Thyroid gland (tissue), 4 donors: ENCODE measurements around the gene HSD11B2. TPM values are rescaled to one million over a fixed set of nuclear protein-coding genes. Genes with fewer than 3 reads are reported as not detected.

ENCODE experiments used
- DNase-seq, 2 donors: peaks; one replicate each; pipeline ENCODE4 v3.0.0-alpha.2; 2019
- H3K27ac ChIP-seq, 3 donors: fragments of 200-600 bp; sonication (generic); 1 replicate in 2 of 3; 2 replicates in 1 of 3; pipeline ENCODE4 v1.5.1; 2016 to 2019; ENCODE audit warnings: mild to moderate bottlenecking in 1 of 3, moderate library complexity in 1 of 3
- H3K27me3 ChIP-seq: fragments of 200-600 bp; sonication (generic); one replicate; pipeline ENCODE4 v1.5.1; 2019
- H3K36me3 ChIP-seq, 2 donors: fragments of 200-600 bp; sonication (generic); one replicate each; pipeline ENCODE4 v1.5.1; 2016 to 2019
- H3K4me1 ChIP-seq, 2 donors: fragments of 200-600 bp; sonication (generic); one replicate each; pipeline ENCODE4 v1.5.1; 2017 to 2019
- H3K4me3 ChIP-seq, 3 donors: fragments of 200-600 bp; sonication (generic); replicated peaks in 1 of 3; 1 replicate in 2 of 3; 2 replicates in 1 of 3; pipeline ENCODE4 v1.5.1; 2016; ENCODE audit warnings: mild to moderate bottlenecking in 1 of 3
- H3K9me3 ChIP-seq: fragments of 200-600 bp; sonication (generic); one replicate; pipeline ENCODE4 v1.5.1; 2017
- POLR2A ChIP-seq, 2 donors: fragments of 450-650 bp; IDR thresholded peaks; one replicate each; pipeline ENCODE4 v1.6.1; 2017; ENCODE audit warnings: antibody characterized with exemption in 2 of 2, mild to moderate bottlenecking in 2 of 2, moderate library complexity in 1 of 2
- WGBS, 2 donors: methylation state at CpG; one replicate each; pipeline ENCODE4 v1.1.5; 2017; 5-methylcytosine and 5-hydroxymethylcytosine counted together
- intact Hi-C: fragments of 100-400 bp; cut with DNase I; formaldehyde crosslinking; loops from one replicate; pipeline ENCODE4 v1.15.1; 2023
- total RNA-seq, 4 donors: library from RNA; depleted of rRNA; stranded (reverse); fragments of >200 nt; gene quantifications; one replicate each; pipeline ENCODE4 v1.2.3, GENCODE V29; 2016
- TF ChIP-seq, protein P1 (sequence below), 6 experiments: fragments of 200-600 bp in 3 of 6; fragments of 450-650 bp in 3 of 6; sonication (generic) in 3 of 6; IDR thresholded peaks; one replicate each; pipeline ENCODE4 v1.5.1; 2016 to 2019; ENCODE audit warnings: antibody characterized with exemption in 6 of 6, mild to moderate bottlenecking in 2 of 6, inconsistent platforms in 1 of 6, moderate library complexity in 1 of 6

HSD11B2 gene
- total RNA-seq, 4 donors from 2014 or later, result 4.6 to 11.9 (median 9.0) TPM

DNA sequence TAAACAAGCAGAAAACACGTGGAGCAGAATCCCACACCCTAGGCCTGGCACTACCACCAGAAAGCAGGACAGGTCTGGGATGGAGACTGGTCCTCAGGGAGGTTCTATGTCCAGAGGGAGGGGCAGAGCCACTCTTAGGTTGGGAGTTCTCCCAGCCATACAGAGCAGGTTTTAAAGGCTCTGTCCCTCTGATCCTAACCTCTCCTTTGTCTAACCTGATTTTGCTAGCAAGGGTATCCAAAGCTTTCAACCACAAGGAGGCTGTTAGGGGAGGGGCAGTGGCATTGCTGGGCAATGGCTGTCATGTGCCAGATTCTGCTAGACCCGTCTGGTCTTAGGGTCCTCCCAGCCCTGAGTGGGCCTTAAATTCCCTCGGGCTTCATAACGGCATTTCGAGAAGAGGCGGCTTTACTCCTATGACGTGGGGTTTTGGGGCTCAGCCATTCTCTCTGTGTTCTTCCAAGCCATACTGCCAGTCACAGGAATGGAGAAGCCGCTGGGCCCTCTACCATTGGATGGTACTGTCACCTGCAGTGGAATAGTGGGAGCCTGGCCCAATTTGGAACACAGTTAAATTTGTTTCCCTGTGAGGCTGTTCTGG is 43.3 kb upstream of the HSD11B2 start:
- no peak for TF ChIP-seq POLR2A (IDR thresholded peaks at IDR 0.05)
- TF ChIP-seq, protein P1, sequence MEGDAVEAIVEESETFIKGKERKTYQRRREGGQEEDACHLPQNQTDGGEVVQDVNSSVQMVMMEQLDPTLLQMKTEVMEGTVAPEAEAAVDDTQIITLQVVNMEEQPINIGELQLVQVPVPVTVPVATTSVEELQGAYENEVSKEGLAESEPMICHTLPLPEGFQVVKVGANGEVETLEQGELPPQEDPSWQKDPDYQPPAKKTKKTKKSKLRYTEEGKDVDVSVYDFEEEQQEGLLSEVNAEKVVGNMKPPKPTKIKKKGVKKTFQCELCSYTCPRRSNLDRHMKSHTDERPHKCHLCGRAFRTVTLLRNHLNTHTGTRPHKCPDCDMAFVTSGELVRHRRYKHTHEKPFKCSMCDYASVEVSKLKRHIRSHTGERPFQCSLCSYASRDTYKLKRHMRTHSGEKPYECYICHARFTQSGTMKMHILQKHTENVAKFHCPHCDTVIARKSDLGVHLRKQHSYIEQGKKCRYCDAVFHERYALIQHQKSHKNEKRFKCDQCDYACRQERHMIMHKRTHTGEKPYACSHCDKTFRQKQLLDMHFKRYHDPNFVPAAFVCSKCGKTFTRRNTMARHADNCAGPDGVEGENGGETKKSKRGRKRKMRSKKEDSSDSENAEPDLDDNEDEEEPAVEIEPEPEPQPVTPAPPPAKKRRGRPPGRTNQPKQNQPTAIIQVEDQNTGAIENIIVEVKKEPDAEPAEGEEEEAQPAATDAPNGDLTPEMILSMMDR (IDR thresholded peaks at IDR 0.05), result no peak
- Histone ChIP-seq H3K4me1 (peaks cover 0 to 10% of the 10 kb centered on the region in 2 donors), H3K27me3 (no peaks in the 10 kb centered on the region), H3K4me3 (no peak overlapping the region), H3K27ac (no peak overlapping the region), H3K9me3 (no peaks in the 10 kb centered on the region), H3K36me3 (no peaks in the 10 kb centered on the region)
- WGBS, 2 donors, result 89 to 95% methylated on average over 5 to 8 of the region's 8 CpGs
- no peak for DNase-seq
- intact Hi-C loops, result no loop called here

DNA sequence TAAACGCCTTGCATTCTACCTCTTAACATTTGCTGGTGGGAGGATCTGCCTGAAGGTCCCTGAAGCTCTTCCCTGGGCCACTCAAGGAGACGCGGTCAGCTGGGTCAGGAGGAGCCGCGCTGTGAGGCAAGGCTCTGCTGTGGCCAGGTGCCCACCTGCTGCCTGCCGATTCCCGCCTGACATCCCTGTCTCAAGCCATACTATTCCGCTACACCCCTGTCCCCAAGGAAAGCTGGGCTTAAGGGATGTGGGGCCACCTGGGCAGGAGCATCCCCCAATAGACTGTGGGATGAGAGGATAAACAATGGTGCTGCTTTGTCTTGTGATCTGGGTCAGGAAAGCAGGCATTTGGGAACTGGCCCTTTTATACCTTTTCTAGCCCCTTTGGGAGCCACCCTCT is 42.7 kb upstream of the HSD11B2 start:
- intact Hi-C loops, result no loop called here
- no peaks in the 10 kb centered on the region for H3K36me3 ChIP-seq
- no peak overlapping the region for H3K27ac ChIP-seq
- H3K4me3 ChIP-seq, result no peak overlapping the region
- no peak for DNase-seq
- no peaks in the 10 kb centered on the region for H3K9me3 ChIP-seq
- TF ChIP-seq POLR2A (IDR thresholded peaks at IDR 0.05), result no peak
- TF ChIP-seq, protein P1 (IDR thresholded peaks at IDR 0.05), result no peak
- 60 to 66% methylated on average over 8 of the region's 8 CpGs for WGBS, 2 donors
- H3K4me1 ChIP-seq, result peaks cover 4 to 16% of the 10 kb centered on the region in 2 donors
- no peaks in the 10 kb centered on the region for H3K27me3 ChIP-seq

DNA sequence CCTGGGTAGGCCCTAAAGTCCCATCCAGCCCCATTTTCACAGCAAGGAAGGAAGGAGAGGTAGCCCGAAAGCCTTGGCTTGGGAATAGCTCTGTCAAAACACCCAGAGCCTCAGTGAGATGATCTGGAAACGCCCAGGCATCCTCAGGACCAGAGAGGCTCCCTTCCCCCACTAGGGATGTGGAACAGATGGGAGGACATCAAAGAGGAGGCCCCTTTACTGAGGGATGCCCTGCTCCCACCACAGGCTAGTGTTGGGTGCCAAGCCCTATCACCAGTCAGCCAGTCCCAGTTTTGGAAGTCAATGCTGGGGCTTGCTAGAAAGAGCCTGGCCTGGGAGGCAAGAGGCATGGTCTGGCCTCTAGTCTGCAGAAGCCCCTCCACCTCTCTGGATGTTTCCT is 42.3 kb upstream of the HSD11B2 start:
- DNase-seq, result no peak
- Histone ChIP-seq H3K9me3 (no peaks in the 10 kb centered on the region), H3K27me3 (no peaks in the 10 kb centered on the region), H3K36me3 (no peaks in the 10 kb centered on the region), H3K4me3 (no peak overlapping the region), H3K27ac (no peak overlapping the region), H3K4me1 (peaks cover 8 to 20% of the 10 kb centered on the region in 2 donors)
- 63 to 91% methylated on average over 2 of the region's 2 CpGs for WGBS, 2 donors
- intact Hi-C loops, result no loop called here
- TF ChIP-seq, protein P1 (IDR thresholded peaks at IDR 0.05), result no peak
- TF ChIP-seq POLR2A (IDR thresholded peaks at IDR 0.05), result no peak

DNA sequence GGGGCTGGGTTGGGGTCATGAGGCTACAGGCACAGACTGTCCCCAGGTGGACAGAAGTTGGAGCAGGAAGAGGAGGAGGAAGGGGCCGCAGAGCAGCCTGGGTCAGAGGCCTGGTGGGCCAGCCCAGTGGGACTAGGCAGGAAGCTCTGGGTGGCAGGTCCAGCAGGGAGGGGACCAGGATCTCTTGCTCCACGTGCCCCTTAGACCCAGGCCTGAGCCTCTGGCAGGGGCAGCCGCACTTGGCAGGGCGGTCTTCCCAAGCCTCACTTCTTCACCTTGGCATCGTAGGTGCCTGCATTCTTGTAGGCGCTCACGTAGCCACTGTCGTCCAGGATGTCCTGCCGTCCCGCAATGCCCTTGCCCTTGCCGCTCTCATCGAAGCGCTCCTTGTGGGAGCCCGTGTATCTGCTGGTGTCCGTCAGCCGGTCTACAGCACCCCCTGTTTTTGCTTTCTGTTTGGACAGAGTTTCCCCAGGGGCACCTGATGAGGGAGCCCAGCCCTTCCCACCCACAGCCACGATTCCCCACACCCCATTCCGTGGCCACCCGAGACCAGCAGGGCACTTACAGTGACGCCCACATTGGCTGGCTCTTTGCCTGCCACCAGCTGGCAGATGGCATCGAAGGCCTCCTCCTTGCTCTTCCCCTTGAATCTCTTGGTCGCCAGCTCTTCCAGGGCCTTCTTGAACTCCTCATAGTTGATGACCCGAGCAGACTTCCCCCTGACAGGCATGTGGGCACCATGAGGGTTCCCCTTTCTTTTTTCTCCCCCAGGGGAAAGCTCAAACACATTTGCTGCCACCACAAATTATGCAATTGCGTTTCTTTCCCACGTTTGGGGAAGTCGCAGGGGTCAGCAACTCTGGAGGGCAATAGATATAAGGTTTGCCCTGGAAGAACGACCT is 40.8 kb upstream of the HSD11B2 start:
- Histone ChIP-seq H3K27ac (no peak overlapping the region), H3K27me3 (no peaks in the 10 kb centered on the region), H3K36me3 (no peaks in the 10 kb centered on the region), H3K9me3 (no peaks in the 10 kb centered on the region), H3K4me1 (peaks cover 15 to 35% of the 10 kb centered on the region in 2 donors), H3K4me3 (no peak overlapping the region)
- DNase-seq, result no peak
- no peak for TF ChIP-seq POLR2A (IDR thresholded peaks at IDR 0.05)
- TF ChIP-seq, protein P1 (IDR thresholded peaks at IDR 0.05), result no peak
- 84 to 85% methylated on average over 23 to 27 of the region's 27 CpGs for WGBS, 2 donors
- intact Hi-C loops, result no loop called here
